Measurements from ENCODE around the gene SGK1. TPM values are rescaled to one million over a fixed set of nuclear protein-coding genes. Genes with fewer than 3 reads are reported as not detected.
"Not testable (repeated sequence)": the region's sequence is repeated elsewhere in the genome, so short reads cannot be mapped to it uniquely, and the experiment has no call there.

SGK1 gene
- total RNA-seq, 1 donor from 2014 or later: 28.1 TPM

DNA sequence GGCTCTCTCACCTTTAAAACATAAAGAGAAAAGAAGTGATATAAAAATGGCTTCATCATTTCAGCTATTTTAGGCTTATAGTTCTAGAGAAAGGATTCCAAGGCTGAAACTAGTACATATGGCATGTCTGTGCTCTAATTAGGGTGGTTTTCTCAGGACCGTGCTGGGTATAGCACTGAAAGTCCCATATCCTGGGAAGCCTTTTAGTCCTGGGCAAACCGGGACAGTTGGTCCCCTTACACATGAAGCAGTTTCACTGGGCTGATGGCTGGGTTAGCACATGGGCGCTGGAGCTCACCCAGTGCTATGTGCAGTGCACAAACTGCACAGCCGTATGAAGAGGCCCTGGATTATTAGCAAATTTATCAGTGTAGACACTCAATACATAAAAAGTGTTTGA, 110.5 kb downstream of the SGK1 start:
- no peak for DNase-seq (ENCODE audit: missing footprints)

GRCh38 chr6:134205366-134205765, 112.5 kb downstream of the SGK1 start:
- ATAC-seq (no peak), DNase-seq (ENCODE audit: missing footprints) (no peak)
- intact Hi-C loops (cut with DNase I): no loop called here

More for the DNA sequence above, 110.5 kb downstream of the SGK1 start:
- no peak for ATAC-seq
- intact Hi-C loops (cut with DNase I): no loop called here

DNA sequence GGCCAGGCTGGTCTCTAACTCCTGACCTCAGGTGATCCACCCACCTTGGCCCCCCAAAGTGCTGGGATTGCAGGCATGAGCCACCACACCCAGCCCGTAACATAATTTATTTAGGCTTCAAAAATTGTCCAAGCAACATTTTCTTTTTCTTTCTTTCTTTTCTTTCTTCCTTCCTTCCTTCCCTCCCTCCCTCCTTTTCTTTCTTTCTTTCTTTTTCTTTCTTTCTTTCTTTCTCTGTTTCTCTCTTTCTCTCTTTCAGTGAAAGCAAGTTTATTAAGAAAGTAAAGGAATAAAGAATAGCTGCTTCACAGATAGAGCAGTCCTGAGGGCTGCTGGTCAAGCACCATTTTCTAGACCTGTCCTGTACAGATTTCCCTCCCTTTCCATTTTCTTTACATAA, 113.2 kb downstream of the SGK1 start:
- ATAC-seq; DNase-seq (ENCODE audit: missing footprints); intact Hi-C loops (cut with DNase I): not testable (repeated sequence)

DNA sequence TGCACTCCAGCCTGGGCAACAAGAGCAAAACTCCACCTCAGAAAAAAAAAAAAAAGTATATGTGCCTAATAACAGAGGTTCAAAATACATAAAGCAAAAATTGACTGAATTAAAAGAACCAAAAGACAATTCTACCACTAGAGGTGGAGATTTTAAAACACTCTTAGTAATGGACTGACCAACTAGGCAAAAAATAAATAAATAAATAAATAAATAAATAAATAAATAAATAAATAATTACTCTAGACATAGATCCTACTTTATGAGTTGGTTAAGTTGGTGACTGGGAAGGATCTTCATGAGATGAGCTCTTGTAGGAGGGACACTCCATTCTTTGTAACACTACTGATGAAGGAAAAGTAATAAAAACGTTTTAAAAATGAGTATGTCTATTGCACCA, 113.9 kb downstream of the SGK1 start:
- DNase-seq (ENCODE audit: missing footprints) (no peak), ATAC-seq (no peak)
- intact Hi-C loops (cut with DNase I): no loop called here

GRCh38 chr6:134201716-134202115, 116.2 kb downstream of the SGK1 start:
- intact Hi-C loops (cut with DNase I): no loop called here
- ATAC-seq: no peak
- no peak for DNase-seq (ENCODE audit: missing footprints)

DNA sequence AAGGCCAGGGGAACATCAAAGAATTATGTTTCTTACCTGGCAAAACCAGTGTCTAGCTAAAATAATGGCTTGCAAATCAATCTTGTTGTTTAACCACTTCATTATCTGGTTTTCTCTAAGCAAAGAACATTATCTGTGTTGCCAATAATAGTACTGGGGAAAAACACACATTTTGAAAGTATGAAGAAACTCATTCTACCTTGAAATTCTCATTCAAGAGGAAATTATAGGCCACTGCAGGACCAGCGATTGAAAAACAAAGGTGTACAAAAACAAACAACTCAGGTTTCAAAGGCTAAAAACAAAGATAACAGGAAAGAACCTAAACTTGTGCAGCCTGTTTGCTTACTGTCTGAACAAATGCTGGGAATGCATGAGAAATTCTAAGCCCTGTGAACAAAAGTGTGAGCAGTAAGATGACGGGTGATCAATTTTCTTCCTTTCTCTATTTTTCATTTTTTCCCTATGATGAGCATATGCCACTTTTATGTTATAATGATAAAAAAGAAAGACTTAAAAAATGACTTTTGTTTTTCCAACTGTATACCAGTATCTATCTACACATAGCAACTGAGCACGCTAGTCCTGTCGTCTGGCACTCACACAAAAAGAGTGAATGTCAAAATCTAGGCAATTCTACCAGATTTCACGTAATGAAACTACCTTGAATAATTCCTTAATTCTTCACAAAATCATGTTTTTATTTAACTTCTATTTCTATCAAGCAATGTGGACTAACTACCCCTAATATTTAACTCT, 117.9 kb downstream of the SGK1 start:
- no peak for DNase-seq (ENCODE audit: missing footprints)
- intact Hi-C loops (cut with DNase I): no loop called here
- ATAC-seq: no peak

- DNase-seq (ENCODE audit: missing footprints): no peak
- intact Hi-C loops (cut with DNase I): no loop called here
- no peak for ATAC-seq
Measured at GRCh38 chr6:134198093-134198492, 119.8 kb downstream of the SGK1 start.

DNA sequence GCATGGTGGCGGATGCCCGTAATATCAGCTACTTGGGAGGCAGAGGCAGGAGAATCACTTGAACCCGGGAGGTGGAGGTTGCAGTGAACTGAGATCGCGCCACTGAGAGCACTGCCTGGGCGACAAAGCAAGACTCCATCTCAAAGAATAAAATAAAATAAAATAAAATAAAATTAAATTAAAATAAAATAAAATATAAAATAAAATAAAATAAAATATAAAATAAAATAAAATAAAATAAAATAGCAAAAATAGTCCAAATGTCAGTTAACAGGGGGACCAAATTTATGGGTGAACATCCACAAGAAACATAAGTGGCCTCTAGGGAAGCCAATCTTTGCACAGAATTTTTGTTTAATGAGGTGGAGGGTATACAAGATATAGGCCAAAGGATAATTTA, 120.2 kb downstream of the SGK1 start:
- DNase-seq (ENCODE audit: missing footprints); intact Hi-C loops (cut with DNase I); ATAC-seq: not testable (repeated sequence)

- intact Hi-C loops (cut with DNase I): no loop called here
- ATAC-seq (no peak), DNase-seq (ENCODE audit: missing footprints) (no peak)
Measured at GRCh38 chr6:134196568-134197193, 121.2 kb downstream of the SGK1 start.

DNA sequence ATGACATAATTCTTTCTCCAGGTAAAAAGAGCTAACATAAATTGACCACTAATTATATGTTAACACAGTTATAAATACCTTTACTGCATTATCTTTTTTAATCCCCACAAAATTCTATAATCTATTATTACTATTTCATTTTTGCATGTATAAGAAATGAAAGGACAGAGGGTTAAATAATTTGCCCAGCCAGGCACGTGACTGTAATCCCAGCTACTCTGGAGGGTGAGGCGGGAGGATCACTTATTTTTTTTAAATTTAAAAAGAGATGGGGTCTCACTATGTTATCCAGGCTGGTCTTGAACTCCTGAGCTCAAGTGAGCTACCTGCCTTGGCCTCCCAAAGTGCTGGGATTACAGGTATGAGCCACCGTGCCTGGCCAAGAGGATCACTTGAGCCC, 121.9 kb downstream of the SGK1 start:
- intact Hi-C loops (cut with DNase I): no loop called here
- no peak for ATAC-seq

GRCh38 chr6:134195164-134195906, 122.6 kb downstream of the SGK1 start:
- DNase-seq (ENCODE audit: missing footprints) (no peak), ATAC-seq (no peak)
- intact Hi-C loops (cut with DNase I): no loop called here

More for the DNA sequence above, 121.9 kb downstream of the SGK1 start:
- no peak for DNase-seq (ENCODE audit: missing footprints)

DNA sequence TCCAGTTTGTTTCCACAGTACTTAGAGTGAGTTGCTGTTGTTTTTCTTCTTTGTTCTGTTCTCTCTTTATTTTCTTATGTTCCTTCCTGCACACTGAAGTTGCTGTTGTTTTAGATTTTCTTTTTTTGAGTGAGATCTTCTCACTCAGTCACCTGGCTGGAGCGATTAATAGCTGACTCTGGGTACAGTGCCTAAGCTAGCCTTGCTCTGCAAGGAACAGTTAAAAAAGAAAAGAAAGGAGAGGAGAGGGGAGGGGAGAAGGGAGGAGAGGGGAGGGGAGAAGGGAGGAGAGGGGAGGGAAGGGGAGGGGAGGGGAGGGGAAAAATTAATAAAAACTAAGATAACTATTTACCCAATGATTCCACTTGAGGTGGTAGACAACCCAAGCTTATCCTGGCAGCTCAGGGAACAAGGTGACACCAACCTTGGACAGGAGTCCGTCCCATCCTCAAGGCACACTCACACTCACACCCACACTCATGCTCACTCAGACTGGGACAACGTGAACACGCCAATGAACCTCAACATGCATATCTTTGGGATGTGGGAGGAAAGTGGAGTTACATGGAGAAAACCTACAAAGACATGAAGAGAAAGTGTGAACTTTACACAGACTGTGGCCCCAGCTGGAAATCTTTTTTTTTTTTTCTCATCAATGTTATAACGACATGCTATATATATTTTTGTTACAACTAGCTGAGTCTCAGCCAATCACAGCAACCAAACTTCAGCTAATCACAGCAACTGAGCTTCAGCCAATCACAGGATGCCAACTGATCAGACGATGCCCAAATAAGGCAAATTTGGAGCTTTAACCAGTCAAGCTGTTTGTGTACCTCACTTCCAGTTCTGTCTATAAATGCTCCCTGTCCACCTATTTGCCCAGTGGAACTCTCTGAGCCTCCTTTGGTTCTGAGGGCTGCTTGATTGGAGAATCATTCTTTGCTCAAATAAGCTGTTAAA, 124.1 kb downstream of the SGK1 start:
- ATAC-seq (no peak), DNase-seq (ENCODE audit: missing footprints) (no peak)
- intact Hi-C loops (cut with DNase I): no loop called here

DNA sequence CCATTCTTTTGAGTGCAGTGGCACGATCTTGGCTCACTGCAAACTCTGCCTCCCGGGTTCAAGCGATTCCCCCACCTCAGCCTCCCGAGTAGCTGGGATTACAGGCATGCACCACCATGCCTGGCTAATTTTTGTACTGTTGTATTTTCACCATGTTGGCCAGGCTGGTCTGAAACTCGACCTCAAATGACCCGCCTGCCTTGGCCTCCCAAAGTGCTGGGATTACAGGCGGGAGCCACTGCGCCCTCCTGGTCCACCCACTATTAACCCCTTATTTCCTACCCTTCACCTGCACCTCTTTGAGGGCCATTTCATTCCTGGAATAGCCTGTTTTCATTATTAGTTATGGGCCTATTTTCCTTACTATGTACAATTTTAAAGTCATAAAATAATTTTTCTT, 125.3 kb downstream of the SGK1 start:
- ATAC-seq; intact Hi-C loops (cut with DNase I); DNase-seq (ENCODE audit: missing footprints): not testable (repeated sequence)

GRCh38 chr6:134190883-134191282, 127.0 kb downstream of the SGK1 start:
- intact Hi-C loops (cut with DNase I): no loop called here
- DNase-seq (ENCODE audit: missing footprints) (no peak), ATAC-seq (no peak)

GRCh38 chr6:134187751-134188150, 130.2 kb downstream of the SGK1 start:
- ATAC-seq (no peak), DNase-seq (ENCODE audit: missing footprints) (no peak)
- intact Hi-C loops (cut with DNase I): loop anchor here (10.0 kb wide), 1 partner anchor 127 kb away; the partner anchor contains the start of gene SGK1

- intact Hi-C loops (cut with DNase I): loop anchor here (10.0 kb wide), 1 partner anchor 128 kb away; the partner anchor contains the start of gene SGK1
- DNase-seq (ENCODE audit: missing footprints) (no peak), ATAC-seq (no peak)
Measured at GRCh38 chr6:134187154-134187553, 130.8 kb downstream of the SGK1 start.

DNA sequence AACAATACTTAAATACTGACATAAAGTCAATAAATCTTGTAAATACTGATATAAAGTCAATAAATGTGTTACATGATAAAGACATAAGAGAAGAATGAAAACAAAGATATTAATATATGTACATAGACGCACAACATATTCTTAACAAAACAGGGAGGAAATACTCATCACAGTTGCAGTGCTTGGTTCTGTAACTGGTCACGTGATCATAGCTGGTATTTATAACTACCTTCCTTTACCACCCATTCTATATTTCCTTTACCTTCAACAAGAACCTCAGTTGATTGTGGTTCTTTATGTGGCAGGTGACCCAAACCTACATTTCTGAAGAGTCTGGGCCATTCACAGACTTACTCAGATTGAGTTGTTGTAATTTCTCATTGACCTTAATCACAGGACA, 131.6 kb downstream of the SGK1 start:
- intact Hi-C loops (cut with DNase I): loop anchor here (10.0 kb wide), 1 partner anchor 128 kb away; the partner anchor contains the start of gene SGK1
- ATAC-seq (no peak), DNase-seq (ENCODE audit: missing footprints) (no peak)

DNA sequence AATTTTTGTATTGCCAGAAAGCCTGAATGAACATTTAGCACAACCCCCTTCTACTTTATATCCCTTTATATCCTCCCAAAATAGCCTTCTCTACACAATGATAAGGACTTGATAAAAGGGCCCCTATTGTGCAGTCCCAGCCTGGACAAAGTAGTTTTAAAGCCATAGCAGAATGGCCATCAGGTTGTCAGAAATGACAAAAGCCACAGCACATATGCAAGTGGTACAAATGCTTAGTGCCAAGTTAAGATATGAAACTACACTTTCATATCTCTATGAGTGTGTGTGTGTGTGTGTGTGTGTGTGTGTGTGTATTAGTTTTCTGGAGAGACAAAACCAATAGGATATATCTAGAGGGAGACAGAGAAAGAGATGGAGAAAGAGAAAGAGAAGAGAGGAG, 132.6 kb downstream of the SGK1 start:
- no peak for DNase-seq (ENCODE audit: missing footprints)
- intact Hi-C loops (cut with DNase I): loop anchor here (10.0 kb wide), 1 partner anchor 130 kb away; the partner anchor contains the start of gene SGK1
- peak; percentile 69 for ATAC-seq

Data from Right ventricle myocardium inferior (tissue), 1 donor.